GM20431 (cell line): ENCODE measurements around the gene BTD.

ENCODE experiments used
- in situ Hi-C: fragments of 300-500 bp; cut with MseI, MboI; formaldehyde crosslinking; loops from one replicate; pipeline ENCODE4 v1.15.0; 2020; ENCODE audit warnings: low sequenced_read_pairs; ENCODE audit not compliant: unreplicated experiment

The BTD gene, protein sequence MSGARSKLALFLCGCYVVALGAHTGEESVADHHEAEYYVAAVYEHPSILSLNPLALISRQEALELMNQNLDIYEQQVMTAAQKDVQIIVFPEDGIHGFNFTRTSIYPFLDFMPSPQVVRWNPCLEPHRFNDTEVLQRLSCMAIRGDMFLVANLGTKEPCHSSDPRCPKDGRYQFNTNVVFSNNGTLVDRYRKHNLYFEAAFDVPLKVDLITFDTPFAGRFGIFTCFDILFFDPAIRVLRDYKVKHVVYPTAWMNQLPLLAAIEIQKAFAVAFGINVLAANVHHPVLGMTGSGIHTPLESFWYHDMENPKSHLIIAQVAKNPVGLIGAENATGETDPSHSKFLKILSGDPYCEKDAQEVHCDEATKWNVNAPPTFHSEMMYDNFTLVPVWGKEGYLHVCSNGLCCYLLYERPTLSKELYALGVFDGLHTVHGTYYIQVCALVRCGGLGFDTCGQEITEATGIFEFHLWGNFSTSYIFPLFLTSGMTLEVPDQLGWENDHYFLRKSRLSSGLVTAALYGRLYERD

DNA sequence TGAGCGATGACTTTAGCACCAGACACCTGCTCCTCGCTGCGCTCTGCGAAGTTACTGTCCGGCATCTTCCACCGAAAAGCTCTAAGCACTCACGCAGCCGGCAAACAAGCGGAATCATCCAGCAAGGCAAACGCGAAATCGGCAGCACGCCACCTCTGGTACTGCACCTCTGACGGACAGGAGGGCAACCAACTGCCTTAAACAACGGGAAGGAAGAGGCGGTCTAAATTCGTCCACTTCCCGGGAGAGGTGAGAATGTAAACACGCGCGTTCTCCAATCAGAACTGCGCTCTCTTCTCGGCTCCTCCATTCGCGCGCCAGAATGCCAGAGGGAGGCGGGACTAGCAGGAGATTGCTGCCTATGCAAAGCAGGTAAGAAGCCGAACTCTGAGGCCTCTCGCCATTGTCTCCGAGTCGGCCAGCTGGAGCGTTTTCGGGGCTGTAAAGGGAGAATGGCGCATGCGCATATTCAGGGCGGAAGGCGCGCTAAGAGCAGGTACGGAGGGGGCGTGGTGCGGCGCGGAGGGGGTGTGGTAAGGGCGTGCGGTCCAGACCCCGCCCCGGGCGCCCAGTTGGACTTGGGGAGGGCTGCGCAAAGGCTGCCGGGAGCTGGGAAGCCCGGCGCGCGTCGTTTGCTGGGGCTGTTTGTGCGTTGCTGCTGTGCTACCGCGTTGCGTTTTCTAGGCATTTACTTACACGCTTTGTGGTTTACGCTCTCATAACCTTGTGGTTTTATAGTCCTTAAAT is at the start of gene BTD, which contains the start of gene HACL1:
Gene BTD, plus strand, starts transcription at position 347 of the 747 bp plus-strand sequence. CDS start 33,695 bp downstream, outside the sequence.
Gene HACL1, minus strand, starts transcription at position 171 of the 747 bp plus-strand sequence. Its CDS starts 106 bp downstream, at position 65.
- in situ Hi-C loops: no loop called here

DNA sequence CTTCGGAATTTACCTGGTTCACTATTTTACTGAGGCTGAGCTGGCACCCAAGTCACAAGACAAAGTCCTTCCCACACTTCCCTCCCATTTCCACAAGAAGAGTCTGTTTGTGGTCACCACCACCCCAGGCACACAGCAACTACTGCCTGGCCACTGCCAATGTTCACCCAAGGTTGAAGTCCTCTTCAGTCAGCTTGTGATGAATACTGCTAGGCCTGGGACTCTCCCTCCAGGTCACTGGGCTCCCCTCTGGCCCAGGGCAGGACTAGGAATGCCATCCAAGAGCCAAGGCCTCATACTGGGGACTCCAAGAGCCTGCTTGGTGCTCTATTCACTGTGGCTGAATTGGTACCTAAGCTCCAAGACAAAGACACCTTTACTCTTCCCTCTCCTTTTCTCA is 49.6 kb upstream of the BTD start:
- in situ Hi-C loops: loop anchor here (25.0 kb wide), 1 partner anchor 315 kb away; no protein-coding TSS in a partner anchor

DNA sequence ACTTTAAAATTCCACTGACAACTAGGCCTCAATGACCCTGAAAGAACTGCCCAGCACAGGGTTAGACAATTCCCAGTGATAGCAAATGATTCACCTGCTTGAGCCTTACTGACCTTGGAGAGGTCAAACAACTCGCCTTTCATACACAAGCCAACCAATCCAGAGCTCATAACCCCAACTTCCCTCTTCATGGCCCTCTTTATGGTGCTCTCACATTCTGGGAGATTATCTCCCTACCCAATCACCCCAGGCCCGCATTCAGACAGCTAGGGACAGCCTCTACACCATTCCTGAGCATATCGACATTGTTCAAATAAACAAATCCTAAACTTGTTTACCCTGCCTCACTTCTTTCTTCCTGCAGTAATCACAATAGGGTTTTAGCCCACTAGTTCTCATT is 47.8 kb upstream of the BTD start:
- in situ Hi-C loops: loop anchor here (25.0 kb wide), 1 partner anchor 316 kb away; no protein-coding TSS in a partner anchor

DNA sequence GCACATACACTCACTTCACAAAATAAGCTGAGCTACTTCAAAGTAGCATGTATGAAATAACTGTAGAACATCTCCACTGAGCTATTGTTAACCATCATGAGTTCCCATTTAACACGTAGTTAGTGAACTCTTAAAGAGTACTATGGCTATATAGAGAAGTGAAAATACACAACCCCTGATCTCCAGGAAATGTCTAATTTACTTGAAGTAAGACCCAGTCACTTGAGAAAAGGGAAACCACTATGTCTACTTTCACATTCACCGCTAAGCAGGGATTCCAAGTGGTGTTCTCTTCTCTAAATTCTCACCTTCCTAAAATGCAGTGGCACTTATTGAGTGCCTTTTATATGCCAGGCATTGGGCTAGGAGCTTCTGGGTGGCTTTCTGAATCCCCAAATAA is 45.0 kb upstream of the BTD start:
- in situ Hi-C loops: loop anchor here (25.0 kb wide), 1 partner anchor 319 kb away; no protein-coding TSS in a partner anchor

DNA sequence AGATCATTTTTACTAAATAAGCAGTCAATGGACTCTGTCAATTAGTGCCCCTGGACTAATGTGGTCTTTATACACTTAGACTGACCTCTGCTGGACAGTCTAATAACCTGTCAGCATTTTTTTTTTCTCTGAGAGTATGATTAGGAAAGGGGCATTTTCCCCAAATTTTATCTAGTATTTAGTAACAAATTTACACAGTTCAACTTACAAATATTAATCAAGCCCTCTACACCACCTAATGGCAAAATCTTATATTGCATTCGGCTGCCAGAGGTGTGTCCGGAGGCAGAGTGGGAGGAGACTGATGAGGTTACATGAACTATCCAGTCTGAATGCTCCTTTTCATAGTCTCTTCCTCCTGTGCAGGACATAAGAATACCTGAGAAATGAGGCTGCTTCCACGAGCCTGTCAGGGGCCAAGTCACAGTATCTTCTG is 44.0 kb upstream of the BTD start:
- in situ Hi-C loops: loop anchor here (25.0 kb wide), 1 partner anchor 320 kb away; no protein-coding TSS in a partner anchor

DNA sequence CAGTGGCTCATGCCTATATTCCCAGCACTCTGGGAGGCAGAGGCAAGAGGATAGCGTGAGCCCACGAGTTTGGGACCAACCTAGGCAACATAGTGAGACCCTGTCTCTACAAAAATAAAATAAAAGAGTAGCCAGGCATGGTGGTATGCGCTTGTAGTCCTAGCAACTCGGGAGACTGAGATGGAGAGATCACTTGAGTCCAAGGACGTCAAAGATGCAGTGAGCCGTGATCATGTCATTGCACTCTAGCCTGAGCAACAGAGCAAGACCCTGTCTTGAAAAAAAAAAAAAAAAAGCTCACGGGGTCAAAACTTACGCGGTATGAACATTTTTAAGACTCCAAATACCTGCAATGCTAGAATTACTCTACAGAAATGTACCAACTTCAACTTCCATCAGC is 43.0 kb upstream of the BTD start:
- in situ Hi-C loops: loop anchor here (25.0 kb wide), 1 partner anchor 321 kb away; no protein-coding TSS in a partner anchor

DNA sequence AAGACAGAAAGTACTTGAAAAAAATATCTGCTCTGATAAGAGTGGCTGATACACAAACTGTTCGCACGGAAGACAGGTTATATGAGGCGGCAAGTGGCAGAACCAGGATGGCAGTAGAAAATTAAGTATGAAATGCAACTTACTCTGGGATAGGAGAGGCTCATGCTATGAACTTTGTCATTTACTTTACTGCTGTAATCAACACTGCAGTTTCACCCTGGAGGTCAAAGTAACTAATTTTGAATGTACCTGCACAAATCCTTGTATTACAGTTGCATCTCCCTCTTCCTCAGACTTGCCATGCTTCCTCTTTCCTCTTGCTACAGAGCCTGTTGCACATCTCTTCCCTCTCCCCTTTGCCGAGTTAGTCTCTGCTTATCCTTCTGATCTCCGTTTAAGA is 39.0 kb upstream of the BTD start:
- in situ Hi-C loops: loop anchor here (25.0 kb wide), 1 partner anchor 325 kb away; no protein-coding TSS in a partner anchor

DNA sequence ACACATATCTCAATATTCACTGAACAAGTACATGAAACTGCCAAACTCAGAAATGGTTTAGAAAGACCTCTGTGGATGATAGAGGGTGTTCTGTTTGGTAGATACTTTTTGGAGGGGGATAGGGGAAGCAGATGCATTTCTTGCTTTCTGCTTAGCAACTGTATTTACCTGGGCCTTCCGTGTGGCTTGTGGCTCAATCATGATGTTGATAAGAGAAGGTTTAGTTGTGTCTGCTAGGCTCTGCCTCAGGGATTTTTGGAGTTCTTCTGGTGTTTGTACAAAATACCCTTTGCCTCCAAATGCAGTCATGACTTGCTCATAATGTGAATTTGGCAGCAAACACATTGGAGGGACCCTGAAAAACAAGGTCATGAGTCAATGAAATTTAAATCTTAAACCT is 38.4 kb upstream of the BTD start:
- in situ Hi-C loops: loop anchor here (25.0 kb wide), 1 partner anchor 326 kb away; no protein-coding TSS in a partner anchor

DNA sequence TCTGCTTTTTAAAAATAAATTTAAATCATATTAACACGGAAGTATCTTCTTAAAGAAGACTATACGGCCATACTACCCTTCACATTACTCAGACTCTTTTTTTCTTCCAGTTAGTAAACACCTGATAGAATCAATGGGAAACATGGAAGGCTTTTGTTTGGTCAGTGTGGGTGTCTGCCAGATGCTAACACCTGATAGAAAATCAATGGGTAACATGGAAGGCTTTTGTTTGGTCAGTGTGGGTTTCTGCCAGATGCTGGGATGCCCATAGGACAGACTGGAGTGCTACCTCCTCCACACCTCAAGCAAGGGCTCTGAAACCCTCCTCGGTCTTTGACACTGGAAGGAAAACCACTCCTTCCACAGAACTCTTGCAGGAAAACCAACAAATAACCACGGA is 29.4 kb upstream of the BTD start:
- in situ Hi-C loops: loop anchor here (25.0 kb wide), 1 partner anchor 335 kb away; no protein-coding TSS in a partner anchor

DNA sequence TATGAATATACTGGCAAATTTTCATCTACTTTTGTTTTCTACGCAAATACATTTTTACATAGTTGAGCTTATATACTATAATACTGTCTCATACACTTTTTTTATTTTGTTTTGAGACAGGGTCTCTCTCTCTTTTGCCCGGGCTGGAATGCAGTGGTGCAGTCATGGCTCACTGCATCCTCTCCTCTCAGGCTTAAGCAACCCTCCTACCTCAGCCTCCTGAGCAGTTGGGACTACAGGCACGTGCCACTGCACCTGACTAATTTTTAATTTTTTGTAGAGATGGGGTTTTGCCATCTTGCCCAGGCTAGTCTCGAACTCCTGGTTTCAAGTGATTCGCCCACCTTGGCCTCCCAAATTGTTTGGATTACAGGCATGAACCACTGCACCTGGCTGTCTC is 26.1 kb upstream of the BTD start:
- in situ Hi-C loops: no loop called here

DNA sequence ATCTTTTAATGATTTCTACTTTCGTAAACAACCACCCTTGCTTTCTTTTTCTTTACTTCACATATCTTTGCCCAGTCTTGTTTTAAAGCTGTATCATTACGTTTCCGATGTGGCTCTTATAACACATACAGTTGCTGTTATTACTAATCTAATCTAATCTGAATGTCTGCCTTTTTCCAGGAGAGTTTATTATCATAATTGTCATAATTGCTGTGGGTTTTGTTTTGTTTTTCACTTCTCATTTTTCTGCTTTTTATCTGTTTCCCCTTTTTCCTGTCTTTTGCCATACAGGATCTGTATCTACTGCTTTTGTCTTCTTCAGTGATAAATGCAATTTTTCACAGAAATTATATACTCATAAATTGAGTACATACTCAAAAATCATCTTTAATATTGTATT is 25.1 kb upstream of the BTD start:
- in situ Hi-C loops: no loop called here

DNA sequence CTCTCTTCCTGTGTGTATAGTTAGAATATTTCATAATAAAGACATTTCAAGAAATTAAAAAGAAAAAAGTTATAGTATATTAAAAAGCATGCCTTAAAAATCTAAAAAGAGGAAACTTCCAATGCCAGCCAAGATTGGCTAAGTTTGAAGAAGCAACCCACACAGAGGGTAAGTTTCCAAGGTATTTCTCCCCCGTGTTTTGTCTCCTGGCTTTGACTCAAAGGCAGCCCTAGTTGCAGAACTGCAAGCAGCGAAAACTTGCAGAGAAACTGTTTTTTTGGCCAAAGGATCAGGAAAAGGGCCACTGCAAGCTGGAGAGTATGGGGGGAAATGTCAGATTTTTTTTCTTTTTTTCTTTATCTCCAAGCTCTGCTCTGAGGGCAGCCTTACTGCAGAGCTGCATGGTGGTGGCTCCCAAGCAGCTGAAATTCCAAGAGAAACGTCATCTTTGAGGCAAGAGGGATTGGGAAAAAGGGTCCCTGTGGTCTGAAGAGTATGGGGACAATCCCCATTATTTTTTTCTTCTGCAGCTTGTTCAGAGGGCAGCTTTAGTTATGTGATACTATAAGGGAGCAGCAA is 23.2 kb upstream of the BTD start:
- in situ Hi-C loops: no loop called here

DNA sequence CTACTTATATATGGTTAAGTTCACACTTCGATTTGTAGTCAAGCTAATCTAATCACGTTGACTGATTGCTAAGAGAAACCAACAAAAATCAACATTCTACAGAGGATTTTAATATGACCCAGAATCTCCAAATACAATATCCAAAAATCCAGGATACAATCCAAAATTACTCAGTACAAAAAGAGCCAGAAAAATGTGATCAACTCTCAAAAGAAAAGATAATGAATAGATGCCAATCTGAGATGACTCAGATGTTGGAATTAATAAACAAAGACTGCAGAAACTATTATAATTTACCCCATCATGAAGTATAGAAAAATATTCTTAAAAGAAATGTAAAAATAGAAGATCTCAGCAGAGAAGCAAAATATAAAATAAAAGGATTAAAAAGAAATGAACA is 22.5 kb upstream of the BTD start:
- in situ Hi-C loops: no loop called here

DNA sequence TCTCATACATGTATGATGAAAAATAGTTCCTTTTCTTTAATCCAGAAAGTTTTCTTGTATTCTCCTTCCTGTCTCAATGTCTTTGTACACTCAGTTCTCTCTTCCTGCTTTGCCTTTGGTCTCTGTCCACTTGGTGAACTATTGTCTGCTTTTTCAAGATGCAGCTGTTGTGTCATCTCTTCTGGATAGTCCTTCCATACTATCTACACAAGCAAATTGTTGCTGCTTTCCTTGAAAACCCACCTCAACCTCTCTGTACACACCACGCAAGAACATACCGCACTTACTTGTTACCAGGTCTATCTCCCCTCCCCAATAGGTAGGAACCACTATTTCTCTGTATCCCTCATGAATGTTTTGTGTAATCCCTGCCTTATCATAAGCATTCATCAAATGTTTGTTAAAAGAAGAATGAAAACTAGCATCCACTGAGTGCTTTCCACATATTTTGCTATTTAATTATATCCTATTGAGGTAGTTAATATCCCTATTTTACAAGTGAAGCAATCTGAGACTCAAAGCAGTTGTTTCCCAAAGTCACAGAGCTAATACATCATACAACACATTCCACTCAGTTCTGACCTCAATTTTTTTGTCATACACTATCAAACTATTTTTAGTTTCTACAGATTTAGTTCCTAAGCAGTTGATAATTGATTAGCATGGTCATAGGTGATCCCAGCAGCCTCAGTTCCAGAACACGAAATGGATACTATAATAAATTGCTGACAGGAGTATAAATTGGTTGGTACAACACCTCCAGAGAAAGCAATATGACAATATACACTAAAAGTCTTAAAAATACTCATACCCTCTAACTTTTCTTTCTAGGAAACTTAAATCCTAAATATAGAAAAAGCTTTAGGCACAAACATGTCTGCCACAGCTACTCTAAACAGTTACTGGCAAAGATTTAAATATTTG is 19.8 kb upstream of the BTD start:
- in situ Hi-C loops: no loop called here

DNA sequence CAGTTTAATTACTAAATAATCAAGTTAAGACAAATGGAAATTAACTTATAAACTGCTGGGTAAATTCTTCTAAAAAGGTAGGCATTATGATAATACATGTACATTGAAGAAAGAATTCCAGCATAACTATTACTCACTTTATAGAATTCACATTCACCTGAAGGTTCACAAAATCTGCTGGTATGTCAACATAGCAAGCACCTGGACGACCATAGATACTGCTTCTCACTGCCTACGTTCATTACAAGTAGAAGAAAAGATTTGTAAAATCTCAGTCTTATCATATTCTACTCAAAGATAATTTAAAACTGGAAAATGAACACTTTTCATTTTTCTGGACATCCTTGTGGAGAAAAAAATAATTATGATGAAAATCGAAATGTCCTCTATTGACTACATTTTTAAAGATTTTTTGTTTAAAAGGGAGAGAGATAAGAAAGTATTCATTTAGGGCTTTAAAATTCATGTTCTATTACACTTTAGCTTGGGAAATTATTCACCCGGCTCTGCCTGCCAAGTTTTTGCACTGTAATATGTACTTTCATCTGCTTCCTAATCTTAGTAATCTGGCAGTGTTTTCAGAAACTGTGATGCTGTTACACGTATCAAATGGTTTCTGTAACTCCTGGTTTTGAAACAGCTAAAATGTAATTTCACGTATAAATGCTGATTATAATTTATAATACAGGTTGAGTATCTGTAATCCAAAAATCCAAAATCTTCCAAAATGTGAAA is 16.3 kb upstream of the BTD start:
- in situ Hi-C loops: no loop called here

DNA sequence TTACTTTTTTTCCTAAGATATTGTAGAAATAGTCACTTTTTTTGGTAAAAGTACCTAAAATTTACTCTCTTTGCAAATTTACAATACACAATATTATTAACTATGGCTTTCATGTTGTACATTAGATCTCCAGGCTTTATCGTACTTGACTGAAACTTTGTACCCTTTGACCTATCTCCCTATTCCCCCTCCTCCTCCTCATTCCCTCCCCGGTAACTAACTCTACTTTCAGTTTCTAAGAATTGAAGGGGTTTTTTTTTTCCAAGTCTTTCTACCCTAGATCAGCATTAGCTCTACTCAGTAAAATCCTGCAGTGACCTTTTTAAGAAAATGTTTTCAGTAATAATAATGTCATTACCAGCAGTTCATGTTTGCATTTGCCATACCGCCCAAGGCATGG is 10.3 kb upstream of the BTD start:
- in situ Hi-C loops: no loop called here

DNA sequence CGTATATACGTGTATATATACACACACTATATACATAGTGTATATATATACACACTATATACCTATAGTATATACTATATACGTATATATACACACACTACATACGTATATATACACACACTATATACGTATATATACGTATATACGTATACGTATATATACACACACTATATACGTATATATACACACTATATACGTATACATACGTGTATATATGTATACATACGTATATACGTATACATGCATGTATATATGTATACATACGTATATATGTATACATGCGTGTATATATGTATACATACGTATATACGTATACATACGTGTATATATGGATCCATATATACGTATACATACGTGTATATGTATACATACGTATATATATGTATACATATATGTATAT is 9.6 kb upstream of the BTD start:
- in situ Hi-C loops: no loop called here

DNA sequence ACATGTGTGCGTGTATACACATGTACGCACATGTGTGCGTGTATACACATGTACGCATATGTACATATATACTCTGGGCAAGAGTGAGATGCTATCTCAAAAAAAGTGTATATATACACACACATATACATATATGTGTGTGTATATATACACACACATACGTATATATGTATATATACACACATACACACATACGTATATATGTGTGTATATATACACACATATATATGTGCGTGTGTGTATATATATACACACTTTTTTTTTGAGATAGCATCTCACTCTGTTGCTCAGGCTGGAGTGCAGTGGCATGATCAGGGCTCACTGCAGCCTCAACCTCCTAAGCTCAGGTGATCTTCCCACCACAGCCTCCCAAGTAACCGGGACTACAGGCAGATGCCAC is 8.6 kb upstream of the BTD start:
- in situ Hi-C loops: no loop called here
